ENCODE results near the gene JAK3. TPM values are rescaled to one million over a fixed set of nuclear protein-coding genes. Genes with fewer than 3 reads are reported as not detected.

The JAK3 gene
- total RNA-seq, 1 experiment from 2014 or later, result 4.4 TPM

GRCh38 chr19:17883627-17884410, 36.0 kb upstream of the JAK3 start:
- Mint-ChIP-seq H3K9me3 (no peaks in the 10 kb centered on the region), H3K4me3 (no peak overlapping the region), H3K27ac (no peak overlapping the region), H3K36me3 (no peaks in the 10 kb centered on the region), H3K27me3 (ENCODE audit: low read depth) (no peaks in the 10 kb centered on the region; the same call in 1 of the 2 replicates), H3K4me1 (no peaks in the 10 kb centered on the region)
- DNase-seq (ENCODE audit: low spot score) (no peak), ATAC-seq (no peak)
- CTCF ChIA-PET, result no interaction called here
- POLR2A ChIA-PET, result no interaction called here
- no peak for TF ChIP-seq KAT7 (CRISPR knock-in tag; IDR thresholded peaks at IDR 0.05; ENCODE audit: borderline replicate concordance)
- peak; percentile 67; the same call in 1 of the 2 replicates for TF ChIP-seq GTF2I (CRISPR knock-in tag; conservative IDR thresholded peaks at IDR 0.05)

- Mint-ChIP-seq H3K27ac (no peak overlapping the region), H3K36me3 (no peaks in the 10 kb centered on the region), H3K4me1 (no peaks in the 10 kb centered on the region), H3K9me3 (no peaks in the 10 kb centered on the region), H3K27me3 (ENCODE audit: low read depth) (no peaks in the 10 kb centered on the region), H3K4me3 (no peak overlapping the region)
- DNase-seq (ENCODE audit: low spot score) (no peak), ATAC-seq (no peak)
- POLR2A ChIA-PET, result no interaction called here
- TF ChIP-seq CDX4 (CRISPR knock-in tag; IDR thresholded peaks at IDR 0.05; ENCODE audit: borderline replicate concordance), result no peak
- TF ChIP-seq E2F5 (CRISPR knock-in tag; IDR thresholded peaks at IDR 0.05), result no peak
- no peak for TF ChIP-seq ZMAT4 (CRISPR knock-in tag; IDR thresholded peaks at IDR 0.05)
- no peak for TF ChIP-seq ZNF219 (CRISPR knock-in tag; IDR thresholded peaks at IDR 0.05; ENCODE audit: borderline replicate concordance)
- TF ChIP-seq CREB1 (CRISPR knock-in tag; IDR thresholded peaks at IDR 0.05), result no peak
- TF ChIP-seq FOXK1 (CRISPR knock-in tag; IDR thresholded peaks at IDR 0.05), result no peak
- no peak for TF ChIP-seq ZNF281 (CRISPR knock-in tag; IDR thresholded peaks at IDR 0.05)
- TF ChIP-seq ZNF263 (CRISPR knock-in tag; IDR thresholded peaks at IDR 0.05; ENCODE audit: low read depth), result no peak
- TF ChIP-seq ZNF317 (CRISPR knock-in tag; IDR thresholded peaks at IDR 0.05; ENCODE audit: borderline replicate concordance, low read depth), result no peak
- no peak for TF ChIP-seq EMX1 (CRISPR knock-in tag; IDR thresholded peaks at IDR 0.05)
- no peak for TF ChIP-seq RELA (CRISPR knock-in tag; IDR thresholded peaks at IDR 0.05; ENCODE audit: borderline replicate concordance)
- no peak for TF ChIP-seq KAT7 (CRISPR knock-in tag; IDR thresholded peaks at IDR 0.05; ENCODE audit: borderline replicate concordance)
- no peak for TF ChIP-seq ZNF121 (CRISPR knock-in tag; IDR thresholded peaks at IDR 0.05)
- TF ChIP-seq NFYB (CRISPR knock-in tag; conservative IDR thresholded peaks at IDR 0.05; ENCODE audit: low read depth), result no peak
- no peak for TF ChIP-seq CREM (CRISPR knock-in tag; IDR thresholded peaks at IDR 0.05)
- CTCF ChIA-PET, result no interaction called here
These were observed 33.9 kb upstream of the JAK3 start for GRCh38 chr19:17881701-17882100.

GRCh38 chr19:17879466-17879865, 31.7 kb upstream of the JAK3 start:
- Mint-ChIP-seq H3K27ac (no peak overlapping the region), H3K36me3 (no peaks in the 10 kb centered on the region), H3K4me3 (no peak overlapping the region), H3K9me3 (no peaks in the 10 kb centered on the region), H3K4me1 (peaks cover 2% of the 10 kb centered on the region), H3K27me3 (ENCODE audit: low read depth) (peaks cover 2% of the 10 kb centered on the region; the same call in 1 of the 2 replicates)
- ATAC-seq (0 out of 2 replicates have a peak, but pooled peaks have one; percentile 22), DNase-seq (ENCODE audit: low spot score) (no peak)
- POLR2A ChIA-PET, result no interaction called here
- CTCF ChIA-PET, result no interaction called here
- TF ChIP-seq HMGA2 (CRISPR knock-in tag; IDR thresholded peaks at IDR 0.05) (no peak), ZNF512 (CRISPR knock-in tag; IDR thresholded peaks at IDR 0.05; ENCODE audit: borderline replicate concordance) (no peak), ELF4 (CRISPR knock-in tag; IDR thresholded peaks at IDR 0.05; ENCODE audit: low read depth) (no peak), ZNF317 (CRISPR knock-in tag; IDR thresholded peaks at IDR 0.05; ENCODE audit: borderline replicate concordance, low read depth) (no peak), ATF6 (CRISPR knock-in tag; IDR thresholded peaks at IDR 0.05) (no peak), ZNF121 (CRISPR knock-in tag; IDR thresholded peaks at IDR 0.05) (no peak), E2F1 (CRISPR knock-in tag; IDR thresholded peaks at IDR 0.05) (no peak)

All from WTC11 (cell line).